OCI-LY3 (cell line): ENCODE data around the gene PRKAR1A.
A peak's percentile ranks its signal among the peaks of the same experiment; 100 is the strongest.

Source experiments
- H2AFZ ChIP-seq: fragments of 200-600, 300-600 bp; shearing (Covaris generic); 2 replicates; pipeline ENCODE4 v1.6.0; 2014; ENCODE audit warnings: antibody characterized with exemption, low read depth, low read length
- H3K27ac ChIP-seq: fragments of 200-600, 300-600 bp; sonication (generic); 2 replicates; pipeline ENCODE4 v1.5.1; 2014; ENCODE audit warnings: mild to moderate bottlenecking, low read length, moderate library complexity, mixed read lengths
- H3K27me3 ChIP-seq: fragments of 200-600, 300-600 bp; sonication (generic); 2 replicates; pipeline ENCODE4 v1.6.1; 2014; ENCODE audit warnings: low read depth, low read length, mixed read lengths
- H3K36me3 ChIP-seq: fragments of 200-600, 300-600 bp; sonication (generic); replicated peaks from 2 replicates; pipeline ENCODE3; 2014; ENCODE audit warnings: low read depth, low read length, mixed read lengths
- H3K4me1 ChIP-seq: fragments of 300-600, 200-600 bp; sonication (generic); 2 replicates; pipeline ENCODE4 v1.6.1; 2014; ENCODE audit warnings: low read length, mixed read lengths
- H3K4me2 ChIP-seq: fragments of 200-600, 300-600 bp; sonication (generic); 2 replicates; pipeline ENCODE4 v1.6.1; 2014; ENCODE audit warnings: low read length, mixed read lengths
- H3K4me3 ChIP-seq: fragments of 300-600, 200-600 bp; sonication (generic); 2 replicates; pipeline ENCODE4 v1.5.1; 2014; ENCODE audit warnings: antibody characterized with exemption, mild to moderate bottlenecking, low read length, moderate library complexity
- H3K79me2 ChIP-seq: fragments of 300-600, 200-600 bp; shearing (Covaris generic); 2 replicates; pipeline ENCODE4 v1.6.1; 2014; ENCODE audit warnings: mild to moderate bottlenecking, low read length, mixed read lengths
- H3K9ac ChIP-seq: fragments of 300-600, 200-600 bp; shearing (Covaris generic); 2 replicates; pipeline ENCODE4 v1.6.0; 2014; ENCODE audit warnings: mild to moderate bottlenecking, low read length, moderate library complexity
- H3K9me3 ChIP-seq: fragments of 200-600, 300-600 bp; shearing (Covaris generic); 2 replicates; pipeline ENCODE4 v1.6.1; 2014; ENCODE audit warnings: low read length, mixed read lengths; ENCODE audit not compliant: insufficient read depth
- H4K20me1 ChIP-seq: fragments of 200-600, 300-600 bp; sonication (generic); 2 replicates; pipeline ENCODE4 v1.6.1; 2016; ENCODE audit warnings: low read length, mixed read lengths; ENCODE audit not compliant: insufficient read depth
- EZH2phosphoT487 ChIP-seq: fragments of 200-600 bp; shearing (Covaris generic); IDR thresholded peaks from 2 replicates; pipeline ENCODE4 v1.6.1; 2018; ENCODE audit warnings: antibody characterized with exemption, mixed run types, low read depth
- TF ChIP-seq, protein P1 (sequence below): fragments of 200-600, 300-600 bp; sonication (generic); IDR thresholded peaks from 2 replicates; pipeline ENCODE4 v1.5.1; 2014; ENCODE audit warnings: antibody characterized with exemption, low read length, low read depth

The PRKAR1A gene

GRCh38 chr17:68531252-68531651 lies 19.0 kb downstream of the PRKAR1A start:
- H3K9me3 ChIP-seq, result no peaks in the 10 kb centered on the region
- TF ChIP-seq, protein P1, sequence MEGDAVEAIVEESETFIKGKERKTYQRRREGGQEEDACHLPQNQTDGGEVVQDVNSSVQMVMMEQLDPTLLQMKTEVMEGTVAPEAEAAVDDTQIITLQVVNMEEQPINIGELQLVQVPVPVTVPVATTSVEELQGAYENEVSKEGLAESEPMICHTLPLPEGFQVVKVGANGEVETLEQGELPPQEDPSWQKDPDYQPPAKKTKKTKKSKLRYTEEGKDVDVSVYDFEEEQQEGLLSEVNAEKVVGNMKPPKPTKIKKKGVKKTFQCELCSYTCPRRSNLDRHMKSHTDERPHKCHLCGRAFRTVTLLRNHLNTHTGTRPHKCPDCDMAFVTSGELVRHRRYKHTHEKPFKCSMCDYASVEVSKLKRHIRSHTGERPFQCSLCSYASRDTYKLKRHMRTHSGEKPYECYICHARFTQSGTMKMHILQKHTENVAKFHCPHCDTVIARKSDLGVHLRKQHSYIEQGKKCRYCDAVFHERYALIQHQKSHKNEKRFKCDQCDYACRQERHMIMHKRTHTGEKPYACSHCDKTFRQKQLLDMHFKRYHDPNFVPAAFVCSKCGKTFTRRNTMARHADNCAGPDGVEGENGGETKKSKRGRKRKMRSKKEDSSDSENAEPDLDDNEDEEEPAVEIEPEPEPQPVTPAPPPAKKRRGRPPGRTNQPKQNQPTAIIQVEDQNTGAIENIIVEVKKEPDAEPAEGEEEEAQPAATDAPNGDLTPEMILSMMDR, result no peak
- TF ChIP-seq EZH2phosphoT487, result no peak
- H2AFZ ChIP-seq, result no peak overlapping the region
- peaks cover 66% of the 10 kb centered on the region for H3K36me3 ChIP-seq
- no peaks in the 10 kb centered on the region for H3K4me1 ChIP-seq
- H3K4me2 ChIP-seq, result no peak overlapping the region
- no peak overlapping the region for H3K9ac ChIP-seq
- H3K79me2 ChIP-seq, result no peaks in the 10 kb centered on the region
- no peak overlapping the region for H3K27ac ChIP-seq
- no peaks in the 10 kb centered on the region for H3K27me3 ChIP-seq
- no peak overlapping the region for H3K4me3 ChIP-seq
- H4K20me1 ChIP-seq, result no peaks in the 10 kb centered on the region

GRCh38 chr17:68532826-68533225 lies 20.6 kb downstream of the PRKAR1A start:
- Histone ChIP-seq H3K79me2 (no peaks in the 10 kb centered on the region), H3K27ac (no peak overlapping the region), H3K9me3 (no peaks in the 10 kb centered on the region), H2AFZ (no peak overlapping the region), H3K4me1 (no peaks in the 10 kb centered on the region), H3K4me2 (no peak overlapping the region), H3K4me3 (no peak overlapping the region), H3K36me3 (peaks cover 66% of the 10 kb centered on the region), H3K9ac (no peak overlapping the region), H3K27me3 (no peaks in the 10 kb centered on the region), H4K20me1 (no peaks in the 10 kb centered on the region)
- TF ChIP-seq EZH2phosphoT487, result no peak

DNA sequence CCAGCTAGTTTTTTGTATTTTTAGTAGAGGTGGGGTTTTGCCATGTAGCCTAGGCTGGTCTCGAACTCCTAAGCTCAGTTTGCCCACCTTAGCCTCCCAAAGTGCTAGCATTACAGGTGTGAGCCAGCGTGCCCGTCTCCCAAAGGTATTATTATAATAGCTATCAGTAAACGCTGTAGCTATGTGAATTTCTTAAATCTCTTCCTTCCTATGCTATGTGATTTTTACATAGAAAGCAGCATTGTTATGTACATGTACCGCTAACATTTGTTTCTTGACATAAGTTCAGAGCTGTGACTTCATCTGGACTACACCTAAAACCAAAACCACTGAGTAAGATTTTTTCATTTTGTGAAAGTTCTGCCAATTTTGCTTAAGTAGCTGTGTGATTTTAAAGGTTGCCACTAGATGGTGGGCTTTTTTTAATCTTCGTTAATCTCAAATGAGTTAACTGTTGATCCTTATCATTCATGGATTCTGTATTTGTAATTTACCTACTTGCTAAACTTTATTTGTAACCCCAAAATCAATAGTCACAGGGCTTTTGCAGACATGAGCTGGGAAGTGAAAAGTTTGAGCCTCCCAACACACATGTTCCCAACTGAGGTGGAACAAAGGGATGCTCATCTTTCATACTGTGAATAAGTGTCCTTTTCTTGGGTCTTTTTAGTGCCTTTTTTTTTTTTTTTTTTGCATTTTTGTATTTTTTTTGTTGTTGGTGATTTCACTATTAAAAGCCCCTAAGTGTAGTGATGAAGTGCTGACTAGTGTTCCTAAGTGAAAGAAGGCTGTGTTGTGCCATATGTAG lies 21.9 kb downstream of the PRKAR1A start:
- no peaks in the 10 kb centered on the region for H3K27me3 ChIP-seq
- no peak overlapping the region for H3K27ac ChIP-seq
- no peak overlapping the region for H3K9ac ChIP-seq
- peaks cover 66% of the 10 kb centered on the region for H3K36me3 ChIP-seq
- TF ChIP-seq, protein P1, result peak; percentile 45; the same call in 1 of the 2 replicates
- TF ChIP-seq EZH2phosphoT487, result no peak
- no peaks in the 10 kb centered on the region for H3K9me3 ChIP-seq
- H2AFZ ChIP-seq, result no peak overlapping the region
- H3K4me2 ChIP-seq, result no peak overlapping the region
- H3K79me2 ChIP-seq, result no peaks in the 10 kb centered on the region
- no peak overlapping the region for H3K4me3 ChIP-seq
- H4K20me1 ChIP-seq, result peaks cover 4% of the 10 kb centered on the region
- H3K4me1 ChIP-seq, result peaks cover 1% of the 10 kb centered on the region

- peaks cover 7% of the 10 kb centered on the region for H3K4me1 ChIP-seq
- H3K4me2 ChIP-seq, result no peak overlapping the region
- H3K79me2 ChIP-seq, result no peaks in the 10 kb centered on the region
- H3K9ac ChIP-seq, result no peak overlapping the region
- no peak overlapping the region for H3K4me3 ChIP-seq
- H2AFZ ChIP-seq, result no peak overlapping the region
- H3K36me3 ChIP-seq, result peaks cover 64% of the 10 kb centered on the region
- TF ChIP-seq, protein P1, result no peak
- TF ChIP-seq EZH2phosphoT487, result no peak
- H4K20me1 ChIP-seq, result peaks cover 7% of the 10 kb centered on the region
- H3K9me3 ChIP-seq, result no peaks in the 10 kb centered on the region
- no peaks in the 10 kb centered on the region for H3K27me3 ChIP-seq
- H3K27ac ChIP-seq, result no peak overlapping the region
Observed at GRCh38 chr17:68534695-68535088, 22.5 kb downstream of the PRKAR1A start.
